C4-2B (cell line): ENCODE measurements around the gene CENPU.

Experiments
- H3K27ac ChIP-seq: fragments of 450-650 bp; 2 replicates; pipeline ENCODE4 v1.5.1; 2017
- CTCF ChIP-seq: fragments of 450-650 bp; conservative IDR thresholded peaks from 2 replicates; pipeline ENCODE4 v1.5.1; 2017; ENCODE audit warnings: mild to moderate bottlenecking
- ZFX ChIP-seq: fragments of 450-650 bp; IDR thresholded peaks from 2 replicates; pipeline ENCODE4 v1.6.1; 2017

The CENPU gene

GRCh38 chr4:184645904-184646610, 87.8 kb downstream of the CENPU start:
- TF ChIP-seq ZFX (no peak), CTCF (no peak)
- H3K27ac ChIP-seq: no peak overlapping the region

- TF ChIP-seq CTCF (no peak), ZFX (no peak)
- no peak overlapping the region for H3K27ac ChIP-seq
Observed at GRCh38 chr4:184644553-184645307, 89.2 kb downstream of the CENPU start.
